ENCODE data around the gene ZFYVE21.

The ZFYVE21 gene

DNA sequence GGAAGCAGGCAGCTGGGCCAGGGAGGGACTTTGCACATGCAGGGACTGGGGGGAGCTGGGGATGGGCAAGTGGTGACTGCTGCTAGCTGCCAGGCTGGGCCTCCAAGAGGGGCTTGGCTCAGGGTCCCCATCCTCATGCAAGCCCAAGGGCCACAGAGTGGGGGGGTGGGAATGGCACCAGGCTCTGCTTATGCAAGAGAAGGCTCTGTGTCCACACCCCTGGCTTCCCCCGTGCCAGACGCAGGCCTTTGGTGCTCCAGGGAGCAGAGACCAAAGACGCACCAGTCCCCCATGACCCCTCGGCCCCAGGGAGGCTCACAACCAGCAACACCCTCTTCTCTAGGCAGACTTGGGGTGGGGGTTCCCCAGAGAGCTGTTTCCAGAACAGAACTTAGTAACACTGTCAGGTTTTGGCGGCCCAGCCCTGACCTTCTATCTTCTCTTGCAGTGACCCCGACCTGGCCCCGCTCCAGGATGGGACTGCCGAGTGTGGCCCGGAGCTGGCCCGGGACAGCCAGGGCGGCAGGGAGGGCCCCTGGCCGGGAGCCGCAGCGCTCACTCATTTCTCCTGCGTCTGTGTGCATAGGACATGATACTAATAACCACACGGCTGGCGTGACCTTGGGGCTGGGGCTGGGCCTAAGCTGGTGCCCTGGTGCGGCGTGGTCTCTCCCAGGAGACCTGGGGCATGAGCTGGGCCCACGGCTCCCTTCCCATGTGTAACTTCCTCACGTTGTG lies 14.7 kb upstream of the ZFYVE21 start:
- no peak for DNase-seq (ENCODE audit: low read depth)
- no peak overlapping the region for H3K4me3 ChIP-seq (ENCODE audit: control insufficient read depth, low read depth, low read length)
- TF ChIP-seq, protein P1, sequence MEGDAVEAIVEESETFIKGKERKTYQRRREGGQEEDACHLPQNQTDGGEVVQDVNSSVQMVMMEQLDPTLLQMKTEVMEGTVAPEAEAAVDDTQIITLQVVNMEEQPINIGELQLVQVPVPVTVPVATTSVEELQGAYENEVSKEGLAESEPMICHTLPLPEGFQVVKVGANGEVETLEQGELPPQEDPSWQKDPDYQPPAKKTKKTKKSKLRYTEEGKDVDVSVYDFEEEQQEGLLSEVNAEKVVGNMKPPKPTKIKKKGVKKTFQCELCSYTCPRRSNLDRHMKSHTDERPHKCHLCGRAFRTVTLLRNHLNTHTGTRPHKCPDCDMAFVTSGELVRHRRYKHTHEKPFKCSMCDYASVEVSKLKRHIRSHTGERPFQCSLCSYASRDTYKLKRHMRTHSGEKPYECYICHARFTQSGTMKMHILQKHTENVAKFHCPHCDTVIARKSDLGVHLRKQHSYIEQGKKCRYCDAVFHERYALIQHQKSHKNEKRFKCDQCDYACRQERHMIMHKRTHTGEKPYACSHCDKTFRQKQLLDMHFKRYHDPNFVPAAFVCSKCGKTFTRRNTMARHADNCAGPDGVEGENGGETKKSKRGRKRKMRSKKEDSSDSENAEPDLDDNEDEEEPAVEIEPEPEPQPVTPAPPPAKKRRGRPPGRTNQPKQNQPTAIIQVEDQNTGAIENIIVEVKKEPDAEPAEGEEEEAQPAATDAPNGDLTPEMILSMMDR (conservative IDR thresholded peaks at IDR 0.05; ENCODE audit: control insufficient read depth, insufficient read depth, low read depth, low read length) = no peak

GRCh38 chr14:103702095-103702494 lies 13.5 kb upstream of the ZFYVE21 start:
- no peak for DNase-seq (ENCODE audit: low read depth)
- TF ChIP-seq, protein P1 (conservative IDR thresholded peaks at IDR 0.05; ENCODE audit: control insufficient read depth, insufficient read depth, low read depth, low read length) = no peak
- no peak overlapping the region for H3K4me3 ChIP-seq (ENCODE audit: control insufficient read depth, low read depth, low read length)

GRCh38 chr14:103702497-103703432 lies 12.8 kb upstream of the ZFYVE21 start:
- no peak overlapping the region for H3K4me3 ChIP-seq (ENCODE audit: control insufficient read depth, low read depth, low read length)
- TF ChIP-seq, protein P1 (conservative IDR thresholded peaks at IDR 0.05; ENCODE audit: control insufficient read depth, insufficient read depth, low read depth, low read length) = no peak
- no peak for DNase-seq (ENCODE audit: low read depth)

DNA sequence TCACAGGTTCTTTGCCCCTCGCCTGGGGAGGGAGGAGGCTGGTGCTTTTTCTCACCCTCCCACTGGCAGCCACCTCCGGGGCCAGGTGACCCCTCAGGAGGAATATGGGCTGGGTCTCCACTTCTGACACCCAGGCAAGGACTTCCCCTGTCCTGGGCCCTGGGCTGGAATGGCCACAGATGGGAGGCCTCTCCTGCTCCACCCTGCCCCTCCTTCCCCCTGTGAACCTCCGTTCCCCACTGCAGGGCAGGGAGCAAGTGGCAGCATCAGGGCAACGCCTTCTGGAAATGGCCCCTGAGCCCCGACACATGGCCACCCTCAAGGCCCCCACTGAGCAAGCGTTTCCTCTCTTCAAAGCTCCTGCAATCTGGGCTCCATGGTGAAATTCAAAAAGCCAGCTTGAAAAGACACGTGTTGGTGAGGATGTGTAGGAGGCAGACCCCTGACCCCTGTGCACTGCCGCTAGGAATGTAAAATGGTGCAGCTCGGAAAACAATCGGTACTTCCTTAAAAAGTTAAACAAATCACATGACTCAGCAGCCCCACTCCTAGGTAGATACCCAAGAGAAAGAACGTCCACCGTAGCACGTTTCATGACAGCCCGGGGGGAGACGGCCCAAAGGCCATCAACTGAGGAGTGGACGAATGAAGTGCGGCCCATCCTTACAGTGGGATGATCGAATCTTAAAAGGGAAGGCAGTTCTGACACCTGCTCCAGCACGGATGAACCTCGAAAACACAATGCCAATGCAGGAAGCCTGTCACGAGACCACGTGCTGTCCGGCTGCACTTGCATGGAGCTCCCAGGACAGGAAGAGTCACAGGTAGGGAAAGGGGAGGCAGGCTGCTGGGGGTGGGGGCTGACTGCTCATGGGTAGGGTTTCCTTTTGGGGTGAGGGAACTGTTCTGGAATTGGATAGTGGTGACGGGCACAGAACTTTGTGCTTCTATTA lies 11.9 kb upstream of the ZFYVE21 start:
- no peak overlapping the region for H3K4me3 ChIP-seq (ENCODE audit: control insufficient read depth, low read depth, low read length)
- no peak for DNase-seq (ENCODE audit: low read depth)
- TF ChIP-seq, protein P1 (conservative IDR thresholded peaks at IDR 0.05; ENCODE audit: control insufficient read depth, insufficient read depth, low read depth, low read length) = no peak

DNA sequence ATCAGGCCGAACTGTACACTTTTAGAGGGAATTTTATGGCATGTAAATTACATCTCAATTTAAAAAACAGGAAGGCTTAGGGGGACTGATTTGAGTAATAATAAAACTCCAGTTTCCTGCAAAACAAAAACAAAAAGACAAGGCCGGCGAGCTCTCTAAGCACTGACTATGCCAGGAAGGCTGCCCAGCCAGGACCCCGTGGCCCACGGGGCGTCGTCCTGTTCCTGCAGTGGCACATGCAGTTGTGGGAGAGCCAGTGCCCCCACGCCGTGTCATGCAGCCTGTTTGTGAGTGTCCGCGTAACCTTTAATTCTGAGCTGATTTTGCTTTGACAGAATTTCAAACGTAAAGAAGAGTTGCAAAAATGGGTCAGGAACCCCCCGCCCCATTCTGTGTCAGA lies 10.9 kb upstream of the ZFYVE21 start:
- TF ChIP-seq, protein P1 (conservative IDR thresholded peaks at IDR 0.05; ENCODE audit: control insufficient read depth, insufficient read depth, low read depth, low read length) = no peak
- no peak for DNase-seq (ENCODE audit: low read depth)
- no peak overlapping the region for H3K4me3 ChIP-seq (ENCODE audit: control insufficient read depth, low read depth, low read length)

- no peak overlapping the region for H3K4me3 ChIP-seq (ENCODE audit: control insufficient read depth, low read depth, low read length)
- no peak for DNase-seq (ENCODE audit: low read depth)
- TF ChIP-seq, protein P1 (conservative IDR thresholded peaks at IDR 0.05; ENCODE audit: control insufficient read depth, insufficient read depth, low read depth, low read length) = no peak
These were observed 10.5 kb upstream of the ZFYVE21 start for GRCh38 chr14:103705118-103705503.
